HG02678 (cell line): ENCODE results near the gene LRRC56.
"Not testable (repeated sequence)": the region's sequence is repeated elsewhere in the genome, so short reads cannot be mapped to it uniquely, and the experiment has no call there.

Experiments
- ATAC-seq: cut with Tn5 transposase; IDR thresholded peaks from one replicate; pipeline ENCODE4 v1.9.1; 2021; ENCODE audit warnings: mild to moderate bottlenecking, moderate library complexity; ENCODE audit not compliant: unreplicated experiment

Gene LRRC56

DNA sequence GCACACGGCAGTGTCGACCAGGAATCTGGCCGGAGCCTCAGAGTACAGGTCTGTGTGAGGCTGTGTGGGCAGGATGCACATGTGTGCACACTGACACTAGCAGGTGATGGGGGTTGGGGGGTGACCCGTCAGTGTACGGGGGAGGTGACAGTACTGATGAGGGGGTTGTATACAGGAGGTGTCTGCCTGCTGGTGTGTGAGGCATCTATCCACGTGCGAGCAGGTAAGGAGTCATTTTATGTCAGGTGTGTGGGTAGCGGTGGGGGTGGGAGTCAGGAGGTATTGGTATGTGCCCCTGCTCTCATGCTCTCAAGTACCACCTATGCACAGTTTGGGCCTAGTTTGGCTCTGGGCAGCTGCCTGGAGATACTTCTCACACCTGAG is 34.5 kb downstream of the LRRC56 start:
- no peak for ATAC-seq

DNA sequence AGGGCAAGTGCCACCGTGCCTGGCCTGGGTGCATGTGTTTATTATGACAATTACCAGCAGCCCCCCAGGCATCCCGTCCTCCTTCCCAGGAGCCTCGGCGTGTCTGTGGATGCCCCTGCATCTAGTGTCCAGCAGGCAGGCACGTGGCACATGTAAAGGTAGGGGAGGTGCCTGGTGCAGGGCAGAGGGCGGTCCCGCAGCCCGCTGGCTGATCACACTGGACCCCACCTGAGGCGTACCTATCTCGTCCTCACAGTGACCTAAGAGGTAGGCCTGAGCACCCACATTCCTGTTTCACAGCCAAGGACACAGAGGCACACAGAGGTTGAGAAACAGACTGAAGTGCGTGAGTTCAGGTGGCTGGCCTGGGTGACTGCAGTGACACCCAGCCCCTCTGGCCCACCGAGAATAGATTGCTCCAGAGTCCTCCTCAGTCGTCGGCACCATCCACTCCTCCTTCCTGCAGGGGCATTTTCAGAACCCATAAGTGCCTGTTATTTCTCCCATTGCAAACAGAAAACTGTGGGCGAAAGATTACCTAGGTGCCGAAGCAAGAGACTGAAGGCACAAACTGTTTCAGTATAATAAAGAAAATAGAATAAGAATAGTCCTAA is 35.9 kb downstream of the LRRC56 start:
- no peak for ATAC-seq

DNA sequence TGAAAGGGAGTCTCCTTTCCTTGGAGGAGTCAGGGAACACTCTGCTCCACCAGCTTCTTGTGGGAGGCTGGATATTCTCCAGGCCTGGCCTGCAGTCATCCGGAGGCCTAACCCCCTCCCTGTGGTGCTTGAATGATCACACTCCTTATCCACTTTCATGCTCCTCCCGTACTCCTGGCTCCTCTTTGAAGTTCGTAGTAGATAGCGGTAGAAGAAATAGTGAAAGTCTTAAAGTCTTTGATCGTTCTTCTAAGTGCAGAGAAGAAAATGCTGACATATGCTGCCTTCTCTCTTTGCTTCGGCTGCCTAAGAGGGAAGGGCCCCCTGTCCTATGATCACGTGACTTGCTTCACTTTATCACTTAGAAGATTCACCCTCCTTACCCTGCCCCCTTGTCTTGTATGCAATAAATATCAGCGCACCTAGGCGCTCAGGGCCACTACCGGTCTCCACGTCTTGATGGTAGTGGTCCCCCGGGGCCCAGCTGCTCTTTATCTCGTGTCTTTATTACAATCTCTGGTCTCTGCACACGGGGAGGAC is 36.8 kb downstream of the LRRC56 start:
- ATAC-seq: not testable (repeated sequence)

DNA sequence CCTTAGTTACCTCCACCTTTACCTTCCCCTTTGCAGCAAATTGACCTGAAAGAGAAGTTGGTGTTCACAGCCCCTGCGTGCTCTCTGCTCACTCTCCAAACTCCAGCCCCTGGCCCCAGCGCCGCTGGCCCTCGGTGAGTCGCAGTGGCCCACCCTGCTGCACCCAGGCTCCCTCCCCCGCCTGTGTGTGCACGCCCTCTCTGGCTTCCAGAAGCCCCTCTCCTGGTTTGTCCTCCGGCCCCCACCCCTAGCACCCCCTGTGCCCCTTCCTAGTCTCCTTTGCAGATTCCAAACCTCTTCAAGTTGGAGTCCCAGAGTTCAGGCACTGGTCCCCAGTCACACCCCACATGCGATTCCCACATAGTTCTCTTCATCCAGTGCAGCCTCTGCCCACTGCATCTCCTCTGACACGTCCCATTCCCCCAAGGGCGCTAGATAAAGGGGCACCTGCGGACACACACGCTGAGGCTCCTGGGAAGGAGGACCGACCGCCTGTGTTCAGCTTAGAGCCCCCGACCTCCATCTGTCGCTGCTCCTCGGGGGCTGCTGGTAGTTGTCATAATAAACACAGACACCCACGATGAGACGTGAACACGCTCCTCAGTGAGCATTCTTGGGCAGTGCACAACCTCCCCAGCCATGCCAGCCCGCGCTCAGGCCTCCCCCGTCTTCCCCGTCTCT is 37.4 kb downstream of the LRRC56 start:
- ATAC-seq: no peak

DNA sequence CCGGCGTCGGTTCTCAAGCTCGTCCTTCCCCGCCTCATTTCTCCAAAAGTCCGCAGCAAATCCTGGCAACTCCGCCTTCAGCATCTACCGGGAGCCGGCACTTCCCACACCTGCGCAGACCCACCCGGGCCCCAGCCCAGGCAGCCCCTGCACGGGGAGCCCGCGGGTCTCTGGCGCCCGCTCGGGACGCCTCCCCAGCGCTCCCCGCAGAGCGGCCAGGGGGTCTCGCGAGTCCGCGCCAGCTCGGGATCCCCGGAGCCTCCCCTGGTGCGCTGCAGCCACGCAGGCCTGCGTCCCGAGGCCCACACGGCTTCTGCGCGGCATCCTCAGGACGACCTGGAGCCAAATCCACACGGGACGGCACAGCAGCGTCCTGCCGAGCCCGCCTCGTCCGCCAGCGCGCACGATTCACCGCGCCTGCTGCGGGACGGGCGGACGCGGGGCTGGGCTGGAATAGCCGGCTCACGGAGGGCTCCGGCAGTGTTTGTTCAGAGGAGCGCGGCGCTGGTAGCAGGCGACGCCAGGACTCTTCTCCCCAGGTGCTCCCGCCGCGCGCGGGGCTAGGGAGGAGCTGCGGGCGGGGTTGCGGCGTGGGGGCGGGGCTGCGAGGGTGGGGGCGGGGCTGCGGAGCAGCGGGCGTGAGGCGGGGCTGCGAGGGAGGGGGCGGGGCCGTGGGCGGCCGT is 38.1 kb downstream of the LRRC56 start:
- peak; percentile 48 for ATAC-seq

DNA sequence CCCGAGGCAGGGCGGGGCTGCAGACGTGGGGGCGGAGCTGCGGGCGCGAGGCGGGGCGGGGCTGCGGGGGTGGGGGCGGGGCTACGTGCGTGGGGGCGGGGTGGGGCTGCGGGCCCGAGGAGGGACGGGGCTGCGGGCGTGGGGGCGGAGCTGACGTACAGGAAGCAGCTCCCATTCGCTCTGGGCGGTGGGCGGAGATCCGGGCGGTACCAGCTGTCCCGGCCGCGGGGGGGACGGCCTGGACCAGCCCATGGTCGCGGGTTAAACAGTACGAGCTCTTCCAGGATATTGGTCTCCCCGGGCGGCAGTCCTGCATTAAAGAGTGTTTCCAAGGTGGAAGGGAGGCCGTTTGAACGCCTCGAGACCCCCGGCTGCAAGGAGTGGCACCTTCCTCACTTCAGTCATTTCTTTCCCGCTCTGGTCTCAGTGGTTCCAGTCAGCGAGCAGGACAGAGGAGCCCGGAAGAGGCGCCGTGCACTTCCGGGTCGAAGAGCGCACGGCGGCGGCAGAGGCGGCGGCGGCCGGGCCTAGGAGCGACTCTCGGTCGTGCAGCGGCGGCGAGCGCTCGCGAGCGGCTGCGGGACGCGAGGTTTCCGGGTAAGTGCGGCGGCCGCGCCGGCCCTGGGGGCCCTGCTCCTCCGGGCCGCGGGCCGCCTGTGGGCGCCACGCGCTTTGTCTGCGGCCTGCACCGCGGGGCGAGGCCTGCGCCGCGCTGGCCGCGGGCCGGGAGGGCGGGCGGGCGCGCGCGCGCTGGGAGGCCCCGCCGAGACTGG is 38.9 kb downstream of the LRRC56 start, which contains the start of gene PHRF1:
PHRF1 (plus strand) TSS at position 475 of the 773 bp plus-strand sequence. CDS start 5,043 bp downstream, outside the sequence.
- ATAC-seq: peak; percentile 85

DNA sequence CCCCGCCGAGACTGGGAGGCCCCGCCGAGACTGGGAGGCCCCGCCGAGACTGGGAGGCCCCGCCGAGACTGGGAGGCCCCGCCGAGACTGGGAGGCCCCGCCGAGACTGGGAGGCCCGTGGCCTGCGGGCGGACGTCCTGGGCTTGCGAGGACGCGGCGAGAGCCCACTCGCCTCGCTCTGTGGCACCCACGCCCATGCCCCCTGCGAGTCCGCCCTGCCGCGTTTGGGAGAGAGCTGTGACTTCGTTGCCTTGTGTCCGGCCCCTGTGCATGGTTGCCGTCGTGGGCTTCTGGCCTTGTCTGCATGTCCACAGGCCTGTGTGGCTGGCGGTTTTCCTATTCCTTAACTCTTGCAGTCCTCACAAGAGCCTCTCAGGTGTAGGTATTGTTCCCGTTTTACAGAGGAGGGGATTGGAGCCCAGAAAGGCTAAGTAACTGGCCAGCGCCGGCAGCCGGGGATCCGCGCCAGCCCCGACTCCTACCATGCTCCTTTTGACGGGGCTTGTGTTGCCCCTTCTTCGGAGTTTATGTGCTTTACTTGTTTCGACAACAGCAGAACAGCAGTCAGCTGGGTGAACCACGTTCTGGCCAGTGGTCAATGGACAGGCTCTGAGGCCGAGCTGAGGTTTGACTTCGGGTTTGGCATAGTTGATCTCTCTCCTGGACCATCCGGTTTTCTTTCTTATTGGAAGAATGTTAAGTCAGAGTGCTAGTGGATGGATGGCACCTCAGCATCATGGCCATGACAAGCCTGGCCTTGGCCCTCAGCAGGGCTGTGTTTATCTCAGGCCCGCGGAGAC is 39.7 kb downstream of the LRRC56 start:
- ATAC-seq: no peak

DNA sequence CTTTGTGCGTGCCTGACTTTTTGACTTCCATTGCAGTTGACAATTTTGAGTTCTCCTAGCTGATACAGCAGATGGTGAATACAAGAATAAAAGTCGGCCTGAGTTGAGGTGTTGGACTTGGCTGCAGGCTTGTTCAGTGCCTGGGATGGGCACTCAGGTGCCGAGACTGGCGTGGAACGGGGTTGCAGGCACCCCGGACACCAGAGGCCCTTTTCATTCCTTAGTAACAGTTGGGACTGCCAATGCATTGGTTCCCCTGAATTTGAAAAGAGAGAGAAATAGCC is 40.2 kb downstream of the LRRC56 start:
- ATAC-seq: no peak

DNA sequence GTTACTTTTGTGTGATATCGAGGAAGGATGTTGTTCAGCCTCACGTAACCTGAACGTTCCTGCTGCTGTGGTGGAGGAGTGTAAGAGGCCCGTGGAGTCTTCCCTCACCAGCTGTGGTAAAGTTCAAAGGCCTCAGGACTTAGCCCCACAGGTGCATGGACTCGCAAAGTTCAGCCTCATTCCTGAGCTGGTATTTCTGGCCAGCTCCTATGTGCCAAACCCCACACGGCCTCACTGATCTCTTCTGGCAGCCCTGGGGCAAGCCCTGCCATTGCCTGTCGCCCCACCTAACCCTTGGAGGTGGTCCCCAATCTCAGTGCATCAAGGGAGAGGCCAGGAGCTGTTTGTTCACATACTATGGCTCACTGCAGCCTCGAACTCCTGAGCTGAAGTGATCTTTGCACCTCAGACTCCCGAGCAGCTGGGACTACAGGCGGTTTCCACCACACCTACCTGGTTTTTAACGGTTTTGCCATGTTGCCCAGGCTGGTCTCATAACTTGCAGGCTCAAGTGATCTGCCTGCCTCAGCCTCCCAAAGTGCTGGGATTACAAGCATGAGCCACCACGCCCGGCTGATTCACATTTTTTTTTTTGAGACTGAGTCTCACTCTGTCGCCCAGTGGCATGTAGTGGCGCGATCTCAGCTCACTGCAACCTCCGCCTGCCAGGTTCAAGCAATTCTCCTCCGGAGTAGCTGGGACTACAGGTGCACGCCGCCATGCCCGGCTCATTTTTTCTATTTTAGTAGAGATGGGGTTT is 41.1 kb downstream of the LRRC56 start:
- ATAC-seq: no peak

DNA sequence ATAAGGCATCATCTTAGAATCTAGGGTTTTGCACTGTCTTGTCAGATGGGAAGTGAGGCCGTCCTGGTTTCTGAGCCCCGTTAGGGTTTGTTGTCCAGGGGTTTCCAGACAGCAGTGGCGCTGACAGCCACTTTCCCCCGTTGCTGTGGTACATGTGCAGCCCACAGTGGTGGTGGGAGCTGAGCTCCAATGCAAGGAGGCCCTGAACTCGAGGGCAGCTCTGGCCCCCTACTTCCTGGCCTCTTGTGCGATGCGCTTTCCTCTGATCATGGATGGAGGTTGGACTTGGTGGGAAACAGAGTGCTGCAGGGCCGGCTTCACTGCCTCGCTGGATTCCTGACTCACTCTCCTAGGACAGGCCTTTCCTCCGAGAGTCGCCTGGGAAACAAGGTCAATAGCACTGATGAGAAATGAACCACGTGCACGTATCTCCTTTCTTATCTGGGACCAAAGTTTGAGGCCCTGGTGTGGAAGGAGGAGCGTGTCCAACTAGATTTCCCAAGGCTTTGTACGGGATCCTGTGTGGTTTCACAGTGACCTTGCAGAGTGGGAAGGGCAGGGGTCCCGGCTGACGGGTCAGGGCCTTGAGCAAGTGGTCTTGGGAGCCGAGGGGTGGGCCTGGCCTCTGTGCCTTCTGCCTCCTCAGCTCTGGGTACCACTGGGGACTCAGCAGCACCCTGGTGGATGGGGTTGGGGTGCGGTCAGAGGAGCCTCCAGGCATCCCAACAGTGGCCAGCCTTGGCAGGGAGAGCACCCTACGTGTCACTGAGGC is 42.7 kb downstream of the LRRC56 start:
- ATAC-seq: no peak

DNA sequence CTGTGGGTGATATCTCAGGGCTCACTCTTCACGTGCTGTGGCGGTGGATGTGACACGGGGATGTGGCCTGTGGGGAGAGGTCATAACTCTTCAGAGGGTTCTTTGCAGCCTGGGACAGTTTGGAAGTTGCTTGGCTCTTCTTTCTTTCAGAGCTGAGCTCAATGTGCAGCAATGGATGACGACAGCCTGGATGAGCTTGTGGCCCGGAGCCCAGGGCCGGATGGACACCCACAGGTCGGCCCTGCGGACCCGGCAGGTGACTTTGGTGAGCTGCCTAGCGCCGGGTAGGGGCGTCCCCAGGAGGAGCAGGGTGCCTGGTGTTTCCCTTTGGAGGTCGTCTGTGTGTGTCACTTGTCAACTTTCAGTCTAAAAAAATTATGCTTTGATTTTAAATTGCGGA is 44.0 kb downstream of the LRRC56 start:
- ATAC-seq: no peak

DNA sequence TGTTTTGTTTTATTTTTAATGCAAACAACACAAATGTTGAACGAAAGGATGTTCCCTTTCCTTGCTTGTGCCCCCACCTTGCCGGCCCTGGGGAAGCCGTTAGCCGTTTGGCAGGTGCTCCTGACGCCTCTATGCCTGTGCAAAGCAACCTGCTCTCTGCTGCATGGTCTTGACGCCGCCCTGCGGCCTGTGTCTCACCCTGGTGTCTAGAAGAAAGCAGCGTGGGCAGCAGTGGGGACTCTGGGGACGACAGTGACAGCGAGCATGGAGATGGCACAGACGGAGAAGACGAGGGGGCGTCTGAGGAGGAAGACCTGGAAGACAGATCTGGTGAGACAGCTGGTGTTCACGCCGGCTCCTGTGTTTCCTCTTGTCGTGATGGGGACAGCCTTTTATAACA is 44.4 kb downstream of the LRRC56 start:
- no peak for ATAC-seq

DNA sequence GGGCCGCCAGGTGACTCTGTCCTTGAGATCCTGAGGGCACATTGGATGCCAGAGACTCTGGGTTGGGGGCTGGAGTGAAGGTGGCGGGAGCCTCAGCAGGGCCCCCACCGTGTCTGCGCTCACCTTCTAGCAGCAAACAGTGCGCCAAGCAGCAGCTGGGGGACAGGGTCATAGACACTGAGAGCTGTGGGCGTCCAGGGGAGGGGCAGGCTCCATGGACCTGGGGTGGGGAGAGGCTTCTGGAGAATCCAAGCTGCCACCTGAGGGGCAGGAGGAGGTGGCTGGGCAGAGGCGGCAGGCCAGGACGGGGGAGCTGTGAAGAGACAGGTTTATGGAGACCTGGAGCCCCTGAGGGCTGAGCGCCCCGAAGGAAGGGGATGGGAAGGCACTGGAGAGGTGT is 47.0 kb downstream of the LRRC56 start:
- no peak for ATAC-seq

DNA sequence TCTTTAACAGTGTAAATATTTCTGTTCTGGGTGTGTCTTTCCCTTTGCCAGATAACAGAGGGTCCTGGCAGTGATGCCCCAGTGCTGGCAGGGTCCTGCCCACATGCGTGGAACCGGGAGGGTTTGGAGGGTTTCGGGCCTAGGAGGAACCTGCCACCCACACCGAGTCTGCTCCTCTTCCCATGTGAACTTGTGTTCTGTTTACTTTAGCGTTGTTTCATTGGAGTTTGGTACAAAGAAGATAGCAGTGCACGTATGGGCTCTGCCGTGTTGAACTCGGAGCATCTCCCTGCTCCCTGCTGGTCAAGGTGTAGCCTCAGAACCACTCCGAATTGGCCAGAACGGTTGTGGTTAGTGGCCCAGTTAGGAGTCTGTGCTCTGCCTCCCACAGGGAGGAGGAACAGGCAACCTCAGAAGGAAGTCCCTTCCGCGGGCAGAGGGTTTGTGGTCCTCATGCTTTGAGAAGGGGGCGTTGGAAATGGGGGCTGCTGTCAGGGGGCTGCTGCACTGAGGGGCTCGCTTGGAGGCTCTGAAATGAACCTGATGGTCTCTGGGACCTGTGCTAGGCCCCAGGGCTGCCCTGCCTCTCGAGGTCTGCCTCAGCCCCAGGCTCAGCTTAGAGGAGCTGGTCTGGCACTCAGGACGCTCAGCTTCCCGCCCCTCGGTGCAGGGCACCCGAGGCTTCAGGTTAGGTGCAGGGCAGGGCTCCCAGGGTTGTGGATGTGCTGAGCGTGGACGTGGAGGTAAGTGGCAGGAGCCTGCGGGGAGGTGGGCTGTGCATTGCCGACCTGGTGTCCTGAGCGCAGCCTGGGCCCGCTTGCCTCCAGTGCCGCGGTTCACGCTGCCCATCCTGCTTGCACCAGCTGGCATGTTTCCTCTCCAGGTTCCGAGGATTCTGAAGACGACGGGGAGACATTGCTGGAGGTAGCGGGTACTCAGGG is 49.3 kb downstream of the LRRC56 start:
- ATAC-seq: no peak

DNA sequence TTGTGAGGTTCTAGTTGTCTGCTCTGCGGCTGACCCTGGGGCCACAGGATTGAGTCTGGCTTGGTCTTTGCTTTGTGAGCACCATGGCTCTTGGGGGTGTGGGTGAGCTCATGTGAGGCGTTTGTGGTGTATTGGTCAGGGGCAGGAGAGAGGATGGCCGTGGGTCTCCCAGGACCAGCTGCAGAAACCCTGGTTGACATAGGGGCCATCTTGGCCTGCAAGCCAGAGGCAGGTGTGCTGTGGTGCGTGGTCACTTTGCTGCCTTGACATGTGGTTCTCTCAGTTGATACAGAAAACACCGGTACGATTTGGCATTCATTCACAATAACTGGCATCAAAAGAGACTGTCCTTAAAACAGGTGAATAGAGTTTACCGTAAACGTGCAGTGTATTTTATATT is 50.2 kb downstream of the LRRC56 start:
- no peak for ATAC-seq

DNA sequence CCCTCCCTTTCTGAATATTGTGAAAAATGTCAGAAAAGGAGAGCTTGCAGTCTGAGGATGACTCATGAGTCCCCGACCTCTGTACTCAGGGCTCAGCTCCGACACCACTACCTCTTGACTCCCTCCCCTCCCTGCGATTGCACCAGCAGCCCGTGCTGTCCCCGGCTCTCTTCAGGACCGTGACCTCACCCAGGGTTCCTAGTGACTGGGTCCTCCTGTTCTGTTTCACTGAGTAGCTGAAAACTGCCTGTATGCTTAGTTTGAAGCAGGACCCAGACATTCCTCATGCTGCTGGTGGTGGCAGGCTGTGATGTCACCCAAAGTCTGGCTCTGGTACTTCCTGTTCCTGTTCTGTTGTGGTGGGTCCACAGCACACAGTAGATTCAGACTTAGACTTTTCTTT is 50.7 kb downstream of the LRRC56 start:
- no peak for ATAC-seq

DNA sequence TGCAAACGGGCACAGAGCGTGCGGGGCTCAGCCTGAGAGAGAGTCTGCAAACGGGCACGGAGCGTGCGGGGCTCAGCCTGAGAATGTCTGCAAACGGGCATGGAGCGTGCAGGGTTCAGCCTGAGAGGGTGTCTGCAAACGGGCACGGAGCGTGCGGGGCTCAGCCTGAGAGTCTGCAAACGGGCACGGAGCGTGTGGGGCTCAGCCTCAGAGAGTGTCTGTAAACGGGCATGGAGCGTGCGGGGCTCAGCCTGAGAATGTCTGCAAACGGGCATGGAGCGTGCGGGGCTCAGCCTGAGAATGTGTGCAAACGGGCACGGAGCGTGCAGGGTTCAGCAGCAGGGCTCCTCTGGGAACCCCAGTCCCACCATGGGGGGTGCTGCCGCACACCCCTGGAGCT is 52.5 kb downstream of the LRRC56 start:
- ATAC-seq: no peak

DNA sequence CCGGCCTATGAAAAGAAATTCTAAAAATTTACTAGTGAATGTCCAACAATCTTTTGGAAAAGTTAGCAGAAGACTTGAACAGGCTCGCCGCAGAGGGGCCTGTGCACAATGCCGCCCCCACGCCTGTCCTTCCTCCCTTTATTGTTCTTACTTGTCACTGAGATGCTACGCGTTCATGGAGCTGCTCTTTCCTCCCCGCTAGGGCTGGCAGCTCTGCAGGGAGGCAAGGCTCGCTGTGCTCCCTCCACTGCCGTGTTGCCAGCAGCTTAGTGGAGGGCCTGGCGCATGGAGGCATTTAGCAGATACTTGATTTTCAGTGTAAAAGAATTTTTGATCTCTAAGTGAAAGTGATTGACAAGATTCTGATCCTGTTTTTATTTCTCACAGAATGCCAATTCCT is 53.7 kb downstream of the LRRC56 start:
- ATAC-seq: no peak
